HG02973 (cell line): ENCODE results near the gene RAB36.

ENCODE experiments used
- ATAC-seq: cut with Tn5 transposase; IDR thresholded peaks from one replicate; pipeline ENCODE4 v1.9.1; 2021; ENCODE audit warnings: moderate library complexity; ENCODE audit not compliant: unreplicated experiment

The RAB36 gene

DNA sequence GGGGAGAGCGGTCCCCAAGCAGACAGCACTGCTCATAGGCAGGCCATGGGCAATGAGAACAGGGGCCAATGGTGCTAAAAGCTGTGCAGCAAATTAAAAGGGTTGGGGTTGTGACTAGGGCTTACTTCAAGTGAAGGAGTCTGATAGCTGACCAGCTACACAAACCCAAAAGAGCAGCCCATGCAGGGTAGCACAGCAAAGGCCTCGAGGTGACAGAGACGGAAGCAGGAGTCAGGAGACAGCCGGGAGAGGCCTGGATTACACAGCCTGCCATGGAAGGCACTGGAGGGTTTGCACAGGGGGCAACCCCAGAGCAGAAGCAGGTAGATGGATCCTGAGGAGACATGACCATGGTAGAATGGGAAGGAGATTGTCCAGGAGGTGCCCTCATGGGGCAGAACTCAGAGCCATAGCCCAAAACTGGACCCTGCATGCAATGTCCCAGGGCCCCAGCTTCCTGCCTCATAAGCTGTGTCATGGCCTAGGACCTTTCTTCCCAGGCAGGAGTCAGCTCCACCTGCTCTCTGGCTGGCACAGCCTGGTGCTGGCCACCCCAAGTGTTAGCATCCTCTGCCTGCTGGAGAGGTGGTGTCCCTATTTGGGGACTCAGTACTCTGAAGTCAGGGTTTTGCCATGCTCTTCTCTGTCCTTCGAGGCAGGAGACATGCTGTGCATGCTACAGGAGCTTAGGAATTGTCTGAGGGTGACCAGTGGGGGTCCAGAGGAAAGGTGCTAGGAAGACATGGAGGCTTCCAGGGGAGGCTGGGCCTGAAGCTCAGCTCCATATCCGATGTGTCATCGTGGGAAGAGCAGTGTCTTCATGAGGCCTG, 36.8 kb upstream of the RAB36 start:
- no peak for ATAC-seq

DNA sequence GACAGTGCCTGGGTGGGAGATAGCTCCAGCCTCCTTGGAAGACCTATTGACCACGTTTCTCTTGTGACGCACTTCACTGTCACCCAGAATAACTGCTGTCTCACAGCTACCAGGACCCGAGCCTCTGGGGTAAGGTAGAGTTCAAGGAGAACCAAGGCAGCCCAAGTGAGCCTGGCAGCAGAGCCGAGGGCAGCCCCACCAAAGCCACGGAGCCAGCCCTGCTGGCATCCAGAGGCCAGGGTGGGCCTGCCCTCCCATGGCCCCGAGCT, 36.3 kb upstream of the RAB36 start:
- ATAC-seq = no peak

DNA sequence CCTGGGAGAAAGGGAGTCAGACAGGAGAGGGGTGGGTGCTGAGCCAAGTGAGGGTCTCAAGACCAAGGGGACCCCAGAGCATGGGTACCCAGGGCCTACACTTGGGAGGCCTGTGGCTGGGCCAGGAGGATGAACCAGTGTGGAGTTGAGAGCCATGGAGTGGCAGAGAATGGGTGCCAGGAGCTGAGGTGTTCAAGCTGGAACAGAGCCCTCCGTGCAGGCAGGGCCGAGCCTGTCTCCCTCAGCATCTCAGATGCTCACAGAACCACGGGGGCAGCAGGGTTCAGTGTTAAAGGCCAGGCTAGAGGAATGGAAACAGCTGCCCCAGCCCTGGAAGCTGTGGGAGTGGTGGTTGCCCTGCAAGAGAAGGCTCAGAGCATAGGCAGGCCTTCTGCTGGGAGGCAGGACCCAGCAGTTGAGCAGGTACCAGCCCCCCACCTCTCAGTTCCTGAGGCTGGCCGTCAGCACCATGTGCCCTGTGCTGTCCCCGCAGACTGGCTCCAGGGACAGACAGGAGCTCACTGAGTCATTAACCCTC, 35.8 kb upstream of the RAB36 start:
- ATAC-seq = no peak

DNA sequence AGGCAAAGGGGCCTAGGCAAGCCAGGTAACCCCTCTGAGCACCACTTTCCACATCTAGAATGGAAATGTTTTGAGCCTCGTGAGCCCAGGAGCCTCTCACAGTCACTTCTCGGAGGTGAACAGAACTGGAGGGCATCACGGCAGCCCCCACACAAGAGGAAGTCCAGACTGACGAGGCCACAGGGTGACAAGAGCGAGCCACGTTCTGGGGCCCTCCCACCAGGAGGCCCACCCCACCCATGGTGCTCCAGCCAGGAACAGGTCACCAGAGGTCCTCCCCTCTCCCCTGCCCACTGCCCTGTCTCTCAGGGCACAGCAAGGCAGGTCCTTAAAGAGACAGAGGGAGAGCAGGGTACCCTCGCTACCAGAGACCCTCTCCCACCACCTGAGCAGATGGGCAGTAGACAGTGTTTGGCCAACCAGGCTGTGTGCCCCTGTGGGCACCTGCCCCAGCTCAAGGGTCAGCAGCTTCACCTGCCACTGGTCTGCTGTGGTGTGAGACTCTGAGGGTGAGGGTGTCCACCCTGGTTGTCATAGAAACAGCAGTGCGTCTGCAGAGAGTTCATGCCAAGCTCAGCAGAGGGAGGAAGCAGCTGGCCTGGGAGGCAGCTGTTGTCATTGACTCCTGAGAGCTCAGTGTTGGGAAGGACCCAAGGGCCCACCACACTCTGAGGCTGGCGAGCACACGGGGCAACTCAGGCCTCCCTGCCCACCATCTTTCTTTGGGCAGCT, 34.9 kb upstream of the RAB36 start:
- ATAC-seq = no peak

DNA sequence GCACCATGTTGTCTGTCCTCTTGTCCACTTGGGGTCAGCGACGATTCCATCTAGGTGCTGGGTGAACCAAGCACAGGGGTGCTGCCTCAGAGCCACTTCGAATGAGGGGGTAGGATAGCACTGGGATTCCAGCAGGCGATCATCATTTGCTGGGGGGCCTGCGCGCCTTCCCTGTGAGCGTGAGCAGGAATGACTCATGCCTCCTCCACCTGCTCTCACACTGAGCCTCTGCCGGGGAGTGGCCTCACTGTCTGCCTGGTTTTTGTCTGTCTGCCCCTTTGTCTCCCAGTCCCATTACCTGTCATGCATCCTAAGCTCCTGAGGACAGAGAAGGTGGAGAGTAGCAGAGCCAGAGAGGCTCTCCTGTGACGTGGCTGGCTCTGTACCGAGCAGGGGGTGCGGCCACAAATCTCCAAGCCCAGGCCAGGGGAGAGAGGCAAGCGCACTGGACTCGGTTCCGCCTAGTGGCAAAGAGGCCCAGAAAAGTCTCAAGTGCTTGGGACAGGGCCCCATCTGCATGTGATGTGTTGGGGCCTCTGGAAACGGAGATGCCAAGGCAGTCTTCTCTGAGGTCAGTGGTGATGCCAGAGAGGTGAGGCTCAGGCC, 34.3 kb upstream of the RAB36 start:
- no peak for ATAC-seq

DNA sequence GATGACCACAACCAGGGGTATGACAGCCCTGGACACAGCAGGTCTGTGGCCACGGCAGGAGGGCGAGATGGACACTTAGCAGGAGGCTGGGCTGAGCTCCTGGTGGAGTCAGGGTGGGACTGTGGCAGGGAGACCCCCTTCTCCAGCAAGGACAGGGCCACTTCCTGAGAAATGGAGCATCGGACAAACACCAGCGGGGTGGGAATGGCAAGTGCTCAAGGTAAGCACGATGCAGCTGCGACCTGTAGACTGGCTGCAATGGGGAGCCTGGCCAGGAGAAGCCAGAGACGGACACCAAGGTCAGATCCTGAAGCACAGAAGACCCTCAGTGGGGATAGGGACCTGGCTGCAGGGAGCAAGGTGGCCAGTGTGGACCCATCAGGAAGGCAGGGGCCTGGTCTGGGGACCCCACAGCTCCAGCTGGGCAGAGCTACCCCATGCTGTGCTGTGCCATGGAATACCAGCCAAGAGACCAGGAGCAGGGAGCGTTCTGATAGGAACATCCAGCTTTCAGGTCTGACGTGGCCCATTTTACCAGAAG, 32.7 kb upstream of the RAB36 start:
- ATAC-seq = no peak

DNA sequence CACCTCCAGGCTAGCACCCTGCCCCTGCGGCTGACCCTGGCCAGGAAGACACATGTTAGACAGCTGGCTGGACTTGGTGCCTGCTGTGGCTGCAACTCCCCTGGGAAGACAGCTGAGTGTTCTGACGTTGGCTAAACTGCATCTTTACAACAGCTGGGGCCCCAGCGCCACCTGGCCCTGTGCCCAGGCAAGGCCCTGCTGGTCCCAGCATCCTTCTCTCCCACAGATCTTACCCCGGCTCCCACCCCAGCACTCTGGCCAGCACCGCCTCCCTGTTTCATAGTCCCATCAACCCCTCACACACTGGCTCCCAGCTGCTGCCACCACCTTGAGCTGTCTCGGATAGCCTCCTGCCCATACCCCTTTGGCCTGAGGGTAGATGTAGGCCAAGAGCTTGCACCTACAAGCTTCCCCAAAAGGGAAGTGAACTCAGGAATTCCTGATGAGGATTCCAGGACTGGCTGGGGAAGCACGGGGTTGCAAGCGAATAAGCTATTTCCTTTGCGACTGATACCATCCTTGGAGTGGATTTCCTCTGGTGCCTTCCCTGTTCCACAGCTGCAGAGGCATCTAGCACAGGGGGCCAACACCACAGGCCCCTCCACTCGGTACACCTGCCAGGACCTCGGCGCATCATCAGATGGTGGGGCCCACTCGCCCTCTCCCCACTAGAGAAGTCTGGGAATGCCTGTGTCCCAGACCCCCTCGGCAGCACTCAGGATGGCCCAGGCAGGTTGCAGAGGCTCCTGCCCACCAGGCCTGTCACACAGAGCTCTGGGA, 32.0 kb upstream of the RAB36 start:
- ATAC-seq = no peak

DNA sequence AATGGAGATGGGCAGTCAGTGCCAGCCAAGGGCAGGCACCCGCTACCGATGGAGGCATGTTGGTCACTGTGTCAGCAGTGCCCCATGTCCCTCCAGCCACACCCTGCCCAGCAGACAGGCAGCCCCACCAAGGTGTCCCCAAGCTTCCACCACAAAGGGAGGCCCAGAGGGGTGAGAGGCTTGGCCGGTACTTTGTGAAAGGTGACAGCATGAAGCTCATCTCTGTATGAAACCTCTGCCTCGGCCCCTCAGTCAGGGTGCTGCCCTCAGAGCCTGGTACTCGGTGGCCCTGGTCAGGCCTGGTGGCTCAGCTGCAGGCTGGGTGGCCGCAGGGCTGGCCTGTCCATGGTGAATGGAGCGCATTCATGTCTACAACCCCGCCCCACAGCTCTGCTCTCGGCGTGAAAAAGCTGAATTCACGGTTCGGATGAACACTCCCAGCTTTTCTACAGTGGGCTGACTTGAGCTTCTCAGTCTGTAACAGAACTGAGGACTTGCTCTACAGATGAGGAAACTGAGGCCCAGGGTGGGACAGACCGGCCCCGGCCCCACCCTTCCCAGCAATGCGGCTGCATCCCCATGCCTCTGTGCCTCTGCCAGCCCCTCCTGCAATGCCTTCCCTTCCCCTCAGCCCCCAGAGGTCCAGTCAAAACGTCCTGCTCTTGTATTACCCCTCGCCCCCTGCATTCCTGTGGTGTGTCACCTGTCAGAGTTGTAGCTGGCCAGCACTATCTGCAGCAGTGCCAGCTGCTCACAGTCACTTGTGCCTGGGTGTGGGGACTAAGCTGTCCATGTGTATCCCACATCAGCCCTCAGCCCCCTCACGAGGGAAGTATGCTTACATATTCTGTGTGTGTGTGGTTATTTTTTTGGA, 31.2 kb upstream of the RAB36 start:
- ATAC-seq = no peak

DNA sequence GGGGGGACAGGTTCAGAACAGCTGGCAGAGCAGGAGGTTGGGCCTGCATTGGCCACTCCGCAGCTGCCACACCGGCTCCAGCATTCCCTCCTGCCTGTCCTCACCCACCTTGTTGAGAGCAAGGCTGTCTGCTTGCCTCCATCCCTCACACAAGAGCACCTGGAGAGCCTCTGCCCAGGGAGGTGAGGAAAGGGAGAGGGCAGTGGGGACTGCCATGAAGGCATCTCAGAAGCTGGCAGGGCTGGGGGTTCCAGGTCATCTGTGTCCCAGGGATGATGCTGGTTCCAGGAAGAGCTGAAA, 30.6 kb upstream of the RAB36 start:
- ATAC-seq = no peak

DNA sequence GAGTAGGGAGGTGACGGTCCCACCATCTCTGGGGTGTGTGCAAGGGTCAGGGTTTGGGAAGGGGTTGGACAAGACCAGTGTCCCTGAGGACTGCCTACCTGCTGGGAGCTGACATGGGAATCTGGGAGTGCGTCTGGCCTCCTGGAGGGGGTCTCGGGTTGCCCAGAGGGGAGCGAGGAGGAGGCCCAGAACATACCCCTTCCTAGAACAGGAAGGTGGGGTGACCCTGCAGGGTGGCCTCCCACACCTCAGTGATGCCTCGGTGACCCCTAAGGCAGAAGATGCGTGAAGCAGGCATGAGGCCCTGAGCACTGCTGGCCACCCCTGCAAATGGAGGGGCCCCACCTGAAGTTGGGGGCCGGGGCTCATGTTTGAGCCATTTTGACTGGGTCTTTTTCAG, 29.9 kb upstream of the RAB36 start:
- no peak for ATAC-seq

DNA sequence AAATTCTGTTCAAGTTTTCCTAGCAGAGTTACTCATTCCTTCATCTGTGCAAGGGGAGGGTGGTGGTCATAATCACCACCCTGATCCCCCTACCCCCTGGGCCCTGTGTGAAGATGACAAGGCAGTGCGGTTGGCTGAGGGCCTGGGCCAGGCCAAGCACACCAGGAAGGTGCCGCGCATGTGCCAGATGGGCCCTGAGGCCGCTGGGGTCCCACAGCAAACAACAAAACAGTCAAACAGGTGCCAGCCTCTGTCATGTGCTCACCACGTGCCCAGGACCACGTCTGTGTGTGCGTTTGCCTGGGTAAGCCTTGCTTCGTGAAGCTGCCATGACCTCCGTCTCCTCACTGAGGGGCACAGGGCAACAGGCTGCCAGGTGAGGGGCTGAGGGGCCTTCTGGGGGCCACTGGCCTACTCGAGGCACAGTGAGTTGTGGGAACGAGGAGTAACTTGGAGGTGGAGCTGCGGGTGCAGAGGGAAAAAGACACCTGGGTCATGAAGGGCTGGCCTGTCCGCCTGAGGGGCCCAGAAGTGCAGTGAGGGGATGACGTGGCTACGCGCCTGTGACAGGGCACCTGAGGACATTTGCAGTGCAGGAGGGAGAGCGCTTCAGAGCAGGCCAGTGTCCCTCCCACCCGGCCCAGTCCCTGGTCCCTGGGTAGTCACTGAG, 29.3 kb upstream of the RAB36 start:
- no peak for ATAC-seq

DNA sequence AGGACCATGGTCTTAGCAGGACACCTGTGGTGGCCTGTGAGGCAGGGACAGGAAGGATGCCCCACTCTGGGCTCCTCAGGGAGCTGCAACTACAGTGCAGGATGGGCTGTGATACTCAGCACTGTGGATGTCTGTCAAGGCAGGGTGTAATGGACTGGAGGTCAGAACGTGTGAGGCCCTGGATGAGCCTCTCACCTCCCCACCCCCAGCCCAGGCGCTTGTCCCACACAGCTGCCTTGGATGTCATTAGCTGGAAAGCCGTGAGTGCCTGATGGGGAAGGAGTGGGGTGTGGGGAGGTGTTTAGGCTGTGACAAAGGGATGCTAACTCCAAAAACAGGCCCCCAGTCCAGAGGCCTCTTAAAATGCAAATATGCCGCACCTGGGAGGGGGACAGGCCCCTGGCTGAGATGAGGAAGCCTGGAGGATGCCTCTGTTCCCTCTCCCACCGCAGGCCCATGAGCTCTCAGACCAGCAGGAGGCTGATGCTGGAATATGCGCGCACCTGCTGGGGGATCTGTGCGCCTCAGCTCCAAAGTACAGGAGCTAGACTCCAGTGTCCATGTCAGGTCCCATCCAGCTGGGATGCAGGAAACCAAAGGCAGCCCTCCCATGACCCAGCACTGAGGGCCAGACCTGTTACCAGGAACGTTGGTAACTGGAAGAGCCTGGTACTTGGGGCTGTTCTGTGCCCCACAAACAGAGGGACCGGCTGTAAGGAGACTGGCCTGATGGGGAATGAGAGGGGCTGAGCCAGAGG, 28.6 kb upstream of the RAB36 start:
- no peak for ATAC-seq

DNA sequence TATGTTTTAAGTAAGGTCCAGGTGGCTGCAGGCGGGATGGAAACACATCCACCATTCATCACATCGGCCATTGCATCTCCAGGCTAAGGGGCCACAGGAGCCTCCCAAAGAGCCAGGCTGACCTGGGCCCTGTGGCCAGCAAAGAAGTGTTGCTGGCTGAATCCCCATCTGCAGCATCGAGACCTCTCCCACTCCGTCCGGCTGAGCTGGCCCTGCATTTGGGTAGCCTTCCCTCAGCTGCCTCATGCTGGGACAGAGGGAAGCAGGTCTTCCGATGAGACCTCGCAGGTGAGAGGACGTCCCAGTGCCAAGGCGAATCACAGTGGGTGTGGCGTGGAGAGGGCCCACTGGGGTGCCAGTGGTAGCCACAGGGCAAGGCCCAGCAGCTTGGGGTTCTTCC, 28.0 kb upstream of the RAB36 start:
- ATAC-seq = no peak

DNA sequence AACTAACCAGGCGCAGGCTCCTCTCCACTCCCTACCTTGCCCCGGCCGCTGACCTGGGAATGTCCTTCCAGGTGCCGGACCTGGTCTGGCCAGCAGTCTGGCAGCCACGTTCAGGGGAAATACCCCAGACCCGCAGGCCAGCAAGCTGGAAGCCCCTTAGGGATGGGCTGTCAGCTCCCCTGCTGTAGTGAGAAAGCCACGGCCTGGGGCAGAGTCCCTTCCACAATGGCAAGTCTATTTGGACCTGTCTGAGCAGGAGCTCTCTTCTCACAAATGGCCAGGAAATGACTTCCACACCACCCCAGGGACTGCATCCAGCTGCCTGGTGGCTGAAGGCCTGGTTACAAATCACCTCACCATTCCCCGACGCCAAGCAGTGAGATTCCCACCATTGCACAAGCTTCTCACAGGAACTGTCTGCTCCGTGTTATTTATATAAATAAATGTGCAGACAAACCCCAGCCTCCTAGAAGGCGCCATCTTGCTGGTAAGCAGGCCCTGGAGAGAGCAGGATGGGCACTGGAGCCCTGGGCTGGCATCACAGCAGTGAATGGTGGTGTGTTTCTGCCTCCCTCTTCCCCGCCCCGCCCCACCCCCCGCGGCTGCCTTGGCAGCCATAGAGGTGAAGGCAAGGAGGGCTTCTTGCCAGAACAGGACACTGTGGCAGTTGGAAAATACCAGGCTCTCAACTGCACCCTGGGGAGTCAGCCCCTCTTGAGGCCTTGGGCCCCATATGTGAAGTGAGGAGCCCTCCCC, 27.2 kb upstream of the RAB36 start:
- ATAC-seq = no peak

DNA sequence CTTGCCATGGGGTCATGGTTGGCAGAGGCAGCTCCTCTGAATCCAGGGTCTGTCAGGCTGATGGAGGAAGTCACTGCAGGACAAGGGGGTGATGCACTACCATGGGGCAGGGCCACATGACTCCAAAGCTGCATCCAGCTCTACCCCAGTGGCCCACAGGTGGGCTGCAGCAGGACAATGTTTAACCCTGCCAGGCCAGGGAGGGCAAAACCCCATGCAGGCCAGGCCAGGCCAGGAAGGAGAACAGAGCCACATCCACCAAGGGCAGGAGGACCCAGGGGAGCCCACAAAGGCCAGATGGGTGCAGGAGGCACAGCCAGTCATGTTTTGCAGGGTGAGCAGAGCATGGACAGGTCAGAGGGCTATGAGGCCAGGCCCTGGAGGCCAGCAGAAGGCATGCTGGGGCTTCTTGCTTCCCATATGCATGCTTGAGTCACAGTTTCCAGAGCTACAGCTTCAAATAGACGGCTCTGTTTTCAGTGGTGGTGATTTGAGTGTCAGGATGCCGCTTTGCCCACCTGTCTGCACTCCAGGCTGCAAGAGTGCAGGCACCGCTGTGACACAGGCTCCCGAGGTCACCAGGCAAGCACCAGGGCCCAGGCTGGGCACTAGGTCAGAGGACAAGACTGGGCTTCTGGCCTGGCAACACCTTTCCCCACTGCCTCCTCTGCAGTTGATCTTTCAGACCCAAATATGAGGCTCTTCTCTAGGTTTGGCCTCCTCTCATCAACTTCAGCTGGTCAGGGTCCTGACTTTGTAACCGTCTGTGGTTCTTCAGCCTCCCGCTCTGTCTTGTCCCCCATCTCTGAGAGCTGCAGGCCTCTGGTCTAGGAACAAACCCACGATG, 26.4 kb upstream of the RAB36 start:
- no peak for ATAC-seq

DNA sequence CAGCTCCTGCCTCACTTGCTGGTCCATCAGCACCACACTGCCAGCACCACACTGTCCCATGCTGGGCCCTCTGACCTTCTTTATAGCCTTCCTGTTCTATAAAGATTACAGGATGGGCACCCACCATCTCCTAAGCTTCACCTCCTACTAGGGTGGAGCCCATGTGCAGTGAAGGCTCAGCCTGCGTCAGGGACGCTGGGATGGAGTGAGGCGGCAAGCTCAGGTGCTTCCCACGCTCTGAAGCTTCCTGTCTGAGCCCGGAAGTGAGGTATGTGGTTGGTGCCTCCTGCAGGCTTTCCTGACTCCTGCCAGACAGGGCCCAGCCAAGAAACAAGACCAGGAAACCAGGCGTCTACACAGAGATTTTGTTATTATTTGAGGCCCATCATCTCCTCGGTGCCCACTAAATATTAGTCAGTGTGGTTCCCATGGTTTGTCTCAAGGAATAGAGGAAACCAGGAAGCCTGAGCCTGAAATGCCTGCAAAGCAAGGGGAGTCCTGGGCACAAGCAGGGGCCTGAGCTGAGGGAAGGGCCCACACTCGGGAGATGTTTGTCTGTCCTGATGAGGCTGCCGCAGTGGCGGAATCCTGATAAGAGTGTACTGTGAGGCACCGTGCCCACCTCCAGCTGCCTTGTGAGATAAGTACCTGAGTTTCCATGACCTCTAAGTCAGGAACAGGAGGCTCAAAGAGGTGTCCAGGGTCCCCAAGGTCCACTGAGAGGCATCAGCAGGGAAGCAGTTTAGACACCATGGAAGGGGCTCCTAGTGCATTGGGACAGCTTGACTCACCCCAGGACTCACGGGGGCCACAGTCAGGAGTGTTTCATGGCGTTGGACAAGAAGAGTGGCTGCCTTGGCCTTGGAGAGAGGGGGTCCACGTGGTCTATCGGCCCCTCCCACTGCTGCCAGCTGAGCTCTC, 25.5 kb upstream of the RAB36 start:
- ATAC-seq = no peak
